Measurements from ENCODE around the gene RAB28.
"Not testable (repeated sequence)": the region's sequence is repeated elsewhere in the genome, so short reads cannot be mapped to it uniquely, and the experiment has no call there.

RAB28 gene

GRCh38 chr4:13449590-13449989 is 34.5 kb downstream of the RAB28 start:
- no peak for DNase-seq (ENCODE audit: low read depth in 2 of 2)

GRCh38 chr4:13445841-13446790 is 38.0 kb downstream of the RAB28 start:
- DNase-seq (ENCODE audit: low read depth in 2 of 2) = no peak

GRCh38 chr4:13441506-13441905 is 42.6 kb downstream of the RAB28 start:
- no peak for DNase-seq (ENCODE audit: low read depth in 2 of 2)

GRCh38 chr4:13436962-13437361 is 47.2 kb downstream of the RAB28 start:
- no peak for DNase-seq (ENCODE audit: low read depth in 2 of 2)

- DNase-seq (ENCODE audit: low read depth in 2 of 2) = no peak
These were observed 51.7 kb downstream of the RAB28 start for GRCh38 chr4:13432453-13432852.

- no peak for DNase-seq (ENCODE audit: low read depth in 2 of 2)
These were observed 53.1 kb downstream of the RAB28 start for GRCh38 chr4:13430834-13431568.

GRCh38 chr4:13427599-13428325 is 56.4 kb downstream of the RAB28 start:
- DNase-seq (ENCODE audit: low read depth in 2 of 2) = no peak

GRCh38 chr4:13415068-13415785 is 68.9 kb downstream of the RAB28 start:
- DNase-seq (ENCODE audit: low read depth in 2 of 2) = no peak

- DNase-seq (ENCODE audit: low read depth in 2 of 2) = no peak
These were observed 70.3 kb downstream of the RAB28 start for GRCh38 chr4:13413729-13414437.

- no peak for DNase-seq (ENCODE audit: low read depth in 2 of 2)
These were observed 72.2 kb downstream of the RAB28 start for GRCh38 chr4:13411942-13412341.

- no peak for DNase-seq (ENCODE audit: low read depth in 2 of 2)
These were observed 74.8 kb downstream of the RAB28 start for GRCh38 chr4:13409324-13409723.

- DNase-seq (ENCODE audit: low read depth in 2 of 2) = not testable (repeated sequence)
These were observed 78.0 kb downstream of the RAB28 start for GRCh38 chr4:13406156-13406555.

GRCh38 chr4:13403833-13404232 is 80.3 kb downstream of the RAB28 start:
- DNase-seq (ENCODE audit: low read depth in 2 of 2) = no peak

GRCh38 chr4:13403326-13403725 is 80.8 kb downstream of the RAB28 start:
- DNase-seq (ENCODE audit: low read depth in 2 of 2) = no peak

GRCh38 chr4:13399257-13399656 is 84.9 kb downstream of the RAB28 start:
- no peak for DNase-seq (ENCODE audit: low read depth in 2 of 2)

- no peak for DNase-seq (ENCODE audit: low read depth in 2 of 2)
These were observed 88.0 kb downstream of the RAB28 start for GRCh38 chr4:13396161-13396560.

GRCh38 chr4:13389901-13390300 is 94.2 kb downstream of the RAB28 start:
- DNase-seq (ENCODE audit: low read depth in 2 of 2) = not testable (repeated sequence)

- no peak for DNase-seq (ENCODE audit: low read depth in 2 of 2)
These were observed 97.6 kb downstream of the RAB28 start for GRCh38 chr4:13386405-13387107.

- DNase-seq (ENCODE audit: low read depth in 2 of 2) = no peak
These were observed 100.1 kb downstream of the RAB28 start for GRCh38 chr4:13384055-13384454.
